BLaER1 (cell line): ENCODE measurements around the gene SLC6A19.

Experiments
- H3K27ac ChIP-seq: shearing (Covaris generic); formaldehyde crosslinking; 2 replicates; pipeline ENCODE4 v1.8.1; 2022
- H3K27me3 ChIP-seq: shearing (Covaris generic); formaldehyde crosslinking; 2 replicates; pipeline ENCODE4 v1.8.1; 2022
- H3K36me3 ChIP-seq: shearing (Covaris generic); formaldehyde crosslinking; 2 replicates; pipeline ENCODE4 v1.8.1; 2022
- H3K4me1 ChIP-seq: shearing (Covaris generic); formaldehyde crosslinking; 2 replicates; pipeline ENCODE4 v1.8.1; 2022
- H3K4me2 ChIP-seq: shearing (Covaris generic); formaldehyde crosslinking; 2 replicates; pipeline ENCODE4 v1.8.1; 2022
- H3K4me3 ChIP-seq: shearing (Covaris generic); formaldehyde crosslinking; 2 replicates; pipeline ENCODE4 v1.8.1; 2022
- H3K9ac ChIP-seq: shearing (Covaris generic); formaldehyde crosslinking; 2 replicates; pipeline ENCODE4 v1.8.1; 2022
- H3K9me3 ChIP-seq: shearing (Covaris generic); formaldehyde crosslinking; 2 replicates; pipeline ENCODE4 v1.8.1; 2022
- H4K20me1 ChIP-seq: shearing (Covaris generic); formaldehyde crosslinking; 2 replicates; pipeline ENCODE4 v1.8.1; 2022
- Cebpa-rat ChIP-seq: shearing (Covaris generic); IDR thresholded peaks from 2 replicates; pipeline ENCODE4 v1.8.1; 2022

Gene SLC6A19

DNA sequence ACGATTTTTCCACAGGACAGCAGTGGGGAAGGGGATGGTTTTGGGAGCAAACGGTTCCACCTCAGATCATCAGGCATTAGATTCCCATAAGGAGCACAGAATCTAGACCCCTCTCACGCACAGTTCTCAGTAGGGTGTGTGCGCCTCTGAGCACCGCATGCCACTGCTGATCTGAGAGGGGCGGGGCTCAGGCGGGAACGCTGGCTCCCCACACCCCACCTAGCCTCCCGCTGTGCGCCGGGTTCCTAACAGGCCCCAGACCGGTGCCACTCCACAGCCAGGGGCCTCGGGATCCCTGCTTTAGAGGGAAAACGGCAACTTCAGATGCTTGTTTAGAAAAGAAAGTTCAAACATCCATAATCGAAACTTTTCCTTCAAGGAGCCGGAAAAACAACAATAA is 73.1 kb downstream of the SLC6A19 start:
- TF ChIP-seq Cebpa-rat = no peak
- H4K20me1 ChIP-seq = peaks cover 90% of the 10 kb centered on the region
- H3K4me2 ChIP-seq = no peak overlapping the region

More for the DNA sequence above, 73.1 kb downstream of the SLC6A19 start:
- H3K36me3 ChIP-seq = peaks cover 89% of the 10 kb centered on the region
- H3K4me1 ChIP-seq = no peaks in the 10 kb centered on the region
- H3K27ac ChIP-seq = no peak overlapping the region
- peaks cover 35% of the 10 kb centered on the region for H3K9me3 ChIP-seq
- no peaks in the 10 kb centered on the region for H3K27me3 ChIP-seq
- no peak overlapping the region for H3K9ac ChIP-seq
- no peak overlapping the region for H3K4me3 ChIP-seq
